SH-SY5Y (cell line): ENCODE measurements around the gene DNAJB14.

Source experiments
- GATA2 ChIP-seq: IDR thresholded peaks from 2 replicates; pipeline ENCODE4 v1.6.1; 2011; ENCODE audit warnings: mild to moderate bottlenecking, low read depth, low read length
- GATA3 ChIP-seq: IDR thresholded peaks from 2 replicates; pipeline ENCODE4 v1.6.1; 2011; ENCODE audit warnings: low read depth, mild to moderate bottlenecking, low read length, moderate library complexity

GRCh38 chr4:99945718-99946355 is 581 bp downstream of the DNAJB14 start:
- no peak; the same call in 1 of the 2 replicates for TF ChIP-seq GATA2
- no peak for TF ChIP-seq GATA3
